ENCODE measurements around the gene COPS2.

GRCh38 chr15:49115062-49115461 is 40.3 kb downstream of the COPS2 start:
- no peak for TF ChIP-seq CTCF (IDR thresholded peaks at IDR 0.05 in 2 of 3, conservative IDR thresholded peaks at IDR 0.05 in 1 of 3; ENCODE audit: insufficient read depth in 2 of 3, low read depth in 1 of 3, low read length in 3 of 3)
- no peak for TF ChIP-seq REST (IDR thresholded peaks at IDR 0.05; ENCODE audit: borderline replicate concordance)
- no peak for TF ChIP-seq REST (CRISPR knock-in tag; IDR thresholded peaks at IDR 0.05; ENCODE audit: low read depth)
- TF ChIP-seq ZNF609 (CRISPR knock-in tag; IDR thresholded peaks at IDR 0.05; ENCODE audit: borderline replicate concordance) = no peak
- TF ChIP-seq ARNT (IDR thresholded peaks at IDR 0.05) = no peak
- TF ChIP-seq, protein P1, sequence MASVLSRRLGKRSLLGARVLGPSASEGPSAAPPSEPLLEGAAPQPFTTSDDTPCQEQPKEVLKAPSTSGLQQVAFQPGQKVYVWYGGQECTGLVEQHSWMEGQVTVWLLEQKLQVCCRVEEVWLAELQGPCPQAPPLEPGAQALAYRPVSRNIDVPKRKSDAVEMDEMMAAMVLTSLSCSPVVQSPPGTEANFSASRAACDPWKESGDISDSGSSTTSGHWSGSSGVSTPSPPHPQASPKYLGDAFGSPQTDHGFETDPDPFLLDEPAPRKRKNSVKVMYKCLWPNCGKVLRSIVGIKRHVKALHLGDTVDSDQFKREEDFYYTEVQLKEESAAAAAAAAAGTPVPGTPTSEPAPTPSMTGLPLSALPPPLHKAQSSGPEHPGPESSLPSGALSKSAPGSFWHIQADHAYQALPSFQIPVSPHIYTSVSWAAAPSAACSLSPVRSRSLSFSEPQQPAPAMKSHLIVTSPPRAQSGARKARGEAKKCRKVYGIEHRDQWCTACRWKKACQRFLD (CRISPR knock-in tag; IDR thresholded peaks at IDR 0.05) = no peak
- no peak for TF ChIP-seq CUX1 (CRISPR knock-in tag; IDR thresholded peaks at IDR 0.05)
- no peak for TF ChIP-seq RAD21 (CRISPR knock-in tag; conservative IDR thresholded peaks at IDR 0.05 in 1 of 2, IDR thresholded peaks at IDR 0.05 in 1 of 2)
- TF ChIP-seq KAT2B (IDR thresholded peaks at IDR 0.05; ENCODE audit: low read depth, low read length) = no peak
- no peak for TF ChIP-seq HCFC1 (IDR thresholded peaks at IDR 0.05; ENCODE audit: low read depth, low read length)
- TF ChIP-seq BHLHE40 (IDR thresholded peaks at IDR 0.05; ENCODE audit: low read length) = no peak
